HK-2 (cell line): Measurements from ENCODE around the gene CAMK1G.

Experiments used
- DNase-seq: peaks from one replicate; pipeline ENCODE4 v3.0.0-alpha.2; 2018; ENCODE audit not compliant: unreplicated experiment

The CAMK1G gene

GRCh38 chr1:209619696-209620486 lies 36.4 kb downstream of the CAMK1G start:
- no peak for DNase-seq

GRCh38 chr1:209620487-209620884 lies 37.0 kb downstream of the CAMK1G start:
- no peak for DNase-seq

GRCh38 chr1:209621286-209621685 lies 37.8 kb downstream of the CAMK1G start:
- no peak for DNase-seq

- no peak for DNase-seq
Observed at GRCh38 chr1:209621741-209622655, 38.5 kb downstream of the CAMK1G start.

GRCh38 chr1:209622841-209623829 lies 39.6 kb downstream of the CAMK1G start:
- DNase-seq = no peak

- DNase-seq = peak; percentile 70
Observed at GRCh38 chr1:209624558-209625549, 41.3 kb downstream of the CAMK1G start.

GRCh38 chr1:209625791-209626285 lies 42.3 kb downstream of the CAMK1G start:
- no peak for DNase-seq

GRCh38 chr1:209626346-209627026 lies 43.0 kb downstream of the CAMK1G start:
- no peak for DNase-seq

- DNase-seq = no peak
Observed at GRCh38 chr1:209627027-209627731, 43.7 kb downstream of the CAMK1G start.

- DNase-seq = peak; percentile 92
Observed at GRCh38 chr1:209627732-209628196, 44.2 kb downstream of the CAMK1G start.

GRCh38 chr1:209628618-209629299 lies 45.2 kb downstream of the CAMK1G start:
- DNase-seq = no peak

- DNase-seq = no peak
Observed at GRCh38 chr1:209629621-209630382, 46.3 kb downstream of the CAMK1G start.

- DNase-seq = no peak
Observed at GRCh38 chr1:209630383-209631225, 47.1 kb downstream of the CAMK1G start.

- DNase-seq = no peak
Observed at GRCh38 chr1:209633335-209633997, 50.0 kb downstream of the CAMK1G start.

GRCh38 chr1:209634005-209634737 lies 50.7 kb downstream of the CAMK1G start:
- no peak for DNase-seq
